Measurements from ENCODE around the gene CLCN3. TPM values are rescaled to one million over a fixed set of nuclear protein-coding genes. Genes with fewer than 3 reads are reported as not detected.

The CLCN3 gene
- total RNA-seq, 1 donor from 2014 or later: 19.6 TPM

GRCh38 chr4:169707958-169708643, 87.7 kb downstream of the CLCN3 start:
- Histone ChIP-seq H3K4me1 (no peaks in the 10 kb centered on the region), H3K27me3 (no peaks in the 10 kb centered on the region), H3K4me3 (no peak overlapping the region), H3K27ac (no peak overlapping the region), H3K9me3 (no peaks in the 10 kb centered on the region), H3K36me3 (peaks cover 0 to 6% of the 10 kb centered on the region in 2 donors)
- intact Hi-C loops (cut with DNase I): no loop called here
- TF ChIP-seq POLR2A (IDR thresholded peaks at IDR 0.05) (no peak), POLR2AphosphoS5 (IDR thresholded peaks at IDR 0.05; ENCODE audit: insufficient read depth in 1 of 2, low read depth in 1 of 2) (no peak), CTCF (IDR thresholded peaks at IDR 0.05) (no peak)
- DNase-seq (ENCODE audit: extremely low spot score in 2 of 2): no peak

DNA sequence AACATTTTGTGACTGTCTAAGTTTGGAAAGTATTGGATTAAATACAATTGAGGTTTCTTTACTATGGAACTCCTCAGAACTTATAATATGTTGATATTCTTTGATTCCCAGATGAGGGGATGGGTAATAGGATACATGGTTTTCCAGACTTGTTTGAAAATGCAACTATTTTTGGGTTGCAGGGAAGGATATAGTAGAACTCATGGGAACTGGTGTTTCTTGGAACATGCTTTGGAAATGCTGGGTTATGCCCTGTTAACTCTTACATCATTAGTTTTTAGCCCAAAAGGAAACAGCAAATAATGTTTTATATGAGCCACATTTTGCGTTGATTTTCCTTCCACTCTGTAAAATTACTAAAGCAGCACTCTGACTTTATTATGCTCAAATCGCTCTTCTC, 95.4 kb downstream of the CLCN3 start:
- TF ChIP-seq CTCF (IDR thresholded peaks at IDR 0.05) (no peak), POLR2AphosphoS5 (IDR thresholded peaks at IDR 0.05; ENCODE audit: insufficient read depth in 1 of 2, low read depth in 1 of 2) (no peak)
- H3K36me3 ChIP-seq: peaks cover 0 to 29% of the 10 kb centered on the region in 2 donors

DNA sequence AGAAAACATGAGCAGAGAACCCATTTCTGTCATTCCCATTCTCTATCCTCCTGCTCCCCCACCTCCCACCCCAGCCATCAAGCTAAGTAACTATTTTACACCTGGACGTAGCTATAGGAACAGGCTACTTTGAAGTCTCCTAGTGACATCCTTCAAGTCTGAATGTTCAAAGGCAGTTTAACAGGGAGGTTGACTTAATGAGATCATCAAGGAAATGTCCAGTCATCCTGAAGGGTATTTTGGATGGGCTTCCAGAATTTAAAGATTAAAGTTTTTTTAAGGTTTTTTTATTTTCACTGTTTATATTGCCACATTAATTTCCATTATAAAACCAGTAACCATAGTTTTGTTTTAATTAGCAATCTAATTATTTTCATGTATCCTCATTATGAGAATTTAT, 96.3 kb downstream of the CLCN3 start:
- Histone ChIP-seq H3K27ac (no peak overlapping the region), H3K4me3 (no peak overlapping the region), H3K36me3 (peaks cover 0 to 29% of the 10 kb centered on the region in 2 donors), H3K9me3 (no peaks in the 10 kb centered on the region), H3K4me1 (no peaks in the 10 kb centered on the region), H3K27me3 (no peaks in the 10 kb centered on the region)
- TF ChIP-seq CTCF (IDR thresholded peaks at IDR 0.05) (no peak), POLR2AphosphoS5 (IDR thresholded peaks at IDR 0.05; ENCODE audit: insufficient read depth in 1 of 2, low read depth in 1 of 2) (no peak), POLR2A (IDR thresholded peaks at IDR 0.05) (no peak)
- intact Hi-C loops (cut with DNase I): no loop called here
- DNase-seq (ENCODE audit: extremely low spot score in 2 of 2): no peak

More for the DNA sequence above, 95.4 kb downstream of the CLCN3 start:
- no peaks in the 10 kb centered on the region for H3K9me3 ChIP-seq
- intact Hi-C loops (cut with DNase I): no loop called here
- H3K27ac ChIP-seq: no peak overlapping the region
- H3K27me3 ChIP-seq: no peaks in the 10 kb centered on the region
- H3K4me1 ChIP-seq: no peaks in the 10 kb centered on the region
- H3K4me3 ChIP-seq: no peak overlapping the region
- no peak for DNase-seq (ENCODE audit: extremely low spot score in 2 of 2)

DNA sequence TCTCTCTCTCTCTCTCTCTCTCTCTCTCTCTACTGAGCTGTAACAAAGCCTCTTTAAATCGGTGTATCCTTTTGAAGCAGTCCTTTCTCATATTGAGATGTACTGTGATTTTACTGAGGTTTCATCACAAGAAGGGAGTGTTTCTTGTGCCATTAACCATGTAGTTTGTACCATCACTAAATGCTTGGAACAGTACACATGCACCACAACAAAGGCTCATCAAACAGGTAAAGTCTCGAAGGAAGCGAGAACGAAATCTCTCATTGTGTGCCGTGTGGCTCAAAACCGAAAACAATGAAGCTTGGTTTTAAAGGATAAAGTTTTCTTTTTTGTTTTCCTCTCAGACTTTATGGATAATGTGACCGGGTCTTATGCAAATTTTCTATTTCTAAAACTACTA, 100.2 kb downstream of the CLCN3 start:
- H3K27ac ChIP-seq: no peak overlapping the region
- no peaks in the 10 kb centered on the region for H3K4me1 ChIP-seq
- no peak overlapping the region for H3K4me3 ChIP-seq
- TF ChIP-seq POLR2A (IDR thresholded peaks at IDR 0.05) (no peak), POLR2AphosphoS5 (IDR thresholded peaks at IDR 0.05; ENCODE audit: insufficient read depth in 1 of 2, low read depth in 1 of 2) (no peak), CTCF (IDR thresholded peaks at IDR 0.05) (no peak)
- peaks cover 0 to 10% of the 10 kb centered on the region in 2 donors for H3K36me3 ChIP-seq
- H3K27me3 ChIP-seq: no peaks in the 10 kb centered on the region
- no peaks in the 10 kb centered on the region for H3K9me3 ChIP-seq
- DNase-seq (ENCODE audit: extremely low spot score in 2 of 2): no peak
- intact Hi-C loops (cut with DNase I): no loop called here

DNA sequence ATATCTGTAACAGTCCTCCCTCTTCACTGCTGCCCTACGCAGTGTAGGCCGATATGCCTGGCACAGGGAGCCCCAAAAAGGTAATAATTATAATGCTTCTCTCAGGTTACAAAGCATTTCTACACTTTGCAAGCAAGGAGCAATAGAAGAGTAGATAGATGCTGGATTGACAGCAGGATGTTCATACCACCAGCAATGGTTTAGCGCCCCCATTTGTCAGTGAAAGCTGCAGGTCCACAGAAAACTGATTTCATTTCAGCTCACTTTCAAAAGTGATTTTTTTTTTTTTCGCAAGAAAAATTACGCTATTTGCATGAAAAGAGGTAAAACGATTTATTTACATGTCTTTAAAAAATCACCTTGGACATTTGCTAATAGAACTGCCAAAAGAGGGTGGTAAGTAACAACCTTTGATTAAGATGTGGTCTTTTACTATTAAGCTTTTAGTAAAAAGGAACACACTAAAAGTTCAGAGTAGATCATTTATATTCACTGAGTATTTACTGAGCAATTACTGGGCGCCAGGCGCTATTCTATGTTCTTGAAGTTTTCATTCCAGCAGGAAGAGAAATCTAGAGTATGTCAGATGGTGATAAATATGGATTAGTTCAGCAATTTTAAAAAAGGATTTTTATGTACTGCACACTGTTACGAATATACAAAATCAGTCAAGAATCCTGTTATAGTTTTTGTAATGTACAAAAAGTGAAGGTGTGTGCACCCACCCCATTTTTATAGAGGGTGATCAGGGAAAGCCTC, 103.0 kb downstream of the CLCN3 start:
- Histone ChIP-seq H3K9me3 (no peaks in the 10 kb centered on the region), H3K4me3 (no peak overlapping the region), H3K4me1 (no peaks in the 10 kb centered on the region), H3K36me3 (peaks cover 0 to 14% of the 10 kb centered on the region in 2 donors), H3K27ac (no peak overlapping the region), H3K27me3 (no peaks in the 10 kb centered on the region)
- DNase-seq (ENCODE audit: extremely low spot score in 2 of 2): no peak
- TF ChIP-seq POLR2A (IDR thresholded peaks at IDR 0.05) (no peak), POLR2AphosphoS5 (IDR thresholded peaks at IDR 0.05; ENCODE audit: insufficient read depth in 1 of 2, low read depth in 1 of 2) (no peak), CTCF (IDR thresholded peaks at IDR 0.05) (no peak)
- intact Hi-C loops (cut with DNase I): no loop called here

All from vagina (tissue), 2 donors.